K562 (cell line): ENCODE results near the gene MYL4. TPM values are rescaled to one million over a fixed set of nuclear protein-coding genes. Genes with fewer than 3 reads are reported as not detected.

Experiments
- CBFA2T3 ChIP-seq: fragments of 450-650 bp; IDR thresholded peaks from 2 replicates; pipeline ENCODE4 v1.6.1; 2017
- CBX5 ChIP-seq: IDR thresholded peaks from 2 replicates; pipeline ENCODE4 v1.6.1; 2014; ENCODE audit warnings: low read depth, borderline replicate concordance
- CC2D1A ChIP-seq: fragments of 450-650 bp; IDR thresholded peaks from 2 replicates; pipeline ENCODE4 v1.6.1; 2017; ENCODE audit warnings: mild to moderate bottlenecking
- GTF2A2 ChIP-seq: IDR thresholded peaks from 2 replicates; pipeline ENCODE4 v1.6.1; 2016; ENCODE audit warnings: mild to moderate bottlenecking, missing genetic modification characterization, missing compliant biosample characterization
- HDAC6 ChIP-seq: IDR thresholded peaks from 2 replicates; pipeline ENCODE4 v1.6.1; 2012; ENCODE audit warnings: low read depth, mild to moderate bottlenecking, control low read depth, inconsistent platforms, low read length, moderate library complexity
- HIVEP1 ChIP-seq: fragments of 250-450 bp; sonication (Bioruptor Pico); IDR thresholded peaks from 2 replicates; pipeline ENCODE4 v1.4.0; 2020; ENCODE audit warnings: mild to moderate bottlenecking
- IFI16 ChIP-seq: fragments of 250-450 bp; sonication (Bioruptor Pico); IDR thresholded peaks from 2 replicates; pipeline ENCODE4 v2.1.2; 2022; ENCODE audit warnings: mild to moderate bottlenecking, inconsistent platforms
- NCOA1 ChIP-seq: fragments of 450-650 bp; IDR thresholded peaks from 2 replicates; pipeline ENCODE4 v1.6.1; 2016; ENCODE audit warnings: low read depth
- NCOR1 ChIP-seq: fragments of 450-650 bp; IDR thresholded peaks from 2 replicates; pipeline ENCODE4 v1.6.1; 2016; ENCODE audit warnings: mild to moderate bottlenecking, moderate library complexity
- PHB2 ChIP-seq: fragments of 450-650 bp; IDR thresholded peaks from 2 replicates; pipeline ENCODE4 v1.6.1; 2017; ENCODE audit warnings: low read depth
- SMAD3 ChIP-seq: fragments of 450-650 bp; formaldehyde crosslinking; conservative IDR thresholded peaks from 2 replicates; pipeline ENCODE4 v1.4.0; 2020; ENCODE audit warnings: mild to moderate bottlenecking
- SMC3 ChIP-seq: conservative IDR thresholded peaks from 2 replicates; pipeline ENCODE4 v1.6.1; 2011; ENCODE audit warnings: low read depth, low read length, improper control_type of control experiment; ENCODE audit not compliant: insufficient read depth
- ZNF134 ChIP-seq: fragments of 250-450 bp; sonication (Bioruptor Pico); conservative IDR thresholded peaks from 2 replicates; pipeline ENCODE4 v1.4.0; 2020
- ZNF384 ChIP-seq: IDR thresholded peaks from 2 replicates; pipeline ENCODE4 v1.6.1; 2012; ENCODE audit warnings: low read depth, low read length, improper control_type of control experiment
- ZNF41 ChIP-seq: fragments of 250-450 bp; sonication (Bioruptor Pico); conservative IDR thresholded peaks from 2 replicates; pipeline ENCODE4 v1.4.0; 2020; ENCODE audit warnings: mild to moderate bottlenecking
- polyA plus RNA-seq, 8 experiments: library from polyadenylated mRNA; depleted of rRNA in 4 of 8; stranded (reverse) in 5 of 8; unstranded in 3 of 8; fragments of >200 nt; fragmentation: Nextera tagmentation in 2 of 8; fragmentation: Illumina TruSeq in 1 of 8; extraction: Ambion mirVana in 2 of 8; extraction: Trizol in 1 of 8; gene quantifications; 2 replicates each; pipeline versions ENCODE4 v1.2.1 to v1.2.3, GENCODE V29; 2011 to 2014; ENCODE audit warnings: inconsistent platforms in 1 of 8, missing spikeins in 1 of 8
- total RNA-seq, 7 experiments: library from RNA; depleted of rRNA in 6 of 7; stranded (reverse); fragments of >200 nt in 6 of 7; fragmentation: Illumina TruSeq in 2 of 7; extraction: Trizol in 2 of 7; gene quantifications; 2 replicates each; pipeline versions ENCODE4 v1.2.1 to v1.2.3, GENCODE V29; 2011 to 2021; ENCODE audit warnings: low replicate concordance in 1 of 7
- TF ChIP-seq, protein P1 (sequence below): IDR thresholded peaks from 2 replicates; pipeline ENCODE4 v1.6.1; 2016; ENCODE audit warnings: missing genetic modification characterization, missing compliant biosample characterization
- TF ChIP-seq, protein P2 (sequence below): fragments of 450-650 bp; conservative IDR thresholded peaks from 2 replicates; pipeline ENCODE4 v1.6.1; 2016; ENCODE audit warnings: missing genetic modification characterization, low read depth, mild to moderate bottlenecking, control low read depth, missing compliant biosample characterization
- TF ChIP-seq, protein P3 (sequence below): fragments of 450-650 bp; IDR thresholded peaks from 2 replicates; pipeline ENCODE4 v1.6.1; 2016; ENCODE audit warnings: low read depth, mild to moderate bottlenecking, moderate library complexity
- TF ChIP-seq, protein P4 (sequence below): fragments of 250-450 bp; sonication (Bioruptor Pico); IDR thresholded peaks from 2 replicates; pipeline ENCODE4 v1.5.0; 2022; ENCODE audit warnings: mild to moderate bottlenecking
- TF ChIP-seq, protein P5 (sequence below): fragments of 250-450 bp; sonication (Bioruptor Pico); IDR thresholded peaks from 2 replicates; pipeline ENCODE4 v1.8.0; 2021; ENCODE audit warnings: moderate library complexity, mild to moderate bottlenecking, inconsistent platforms
- TF ChIP-seq, protein P6 (sequence below): sonication (generic); formaldehyde crosslinking; IDR thresholded peaks from 2 replicates; pipeline ENCODE4 v1.8.1; 2023; ENCODE audit warnings: mild to moderate bottlenecking, missing genetic modification reagents

Gene MYL4
- total and polyA plus RNA-seq, 9 of the 15 experiments (the other 6 are each of a cell fraction or from before 2014, with no cell fraction given): 117 to 423 (median 221) TPM

DNA sequence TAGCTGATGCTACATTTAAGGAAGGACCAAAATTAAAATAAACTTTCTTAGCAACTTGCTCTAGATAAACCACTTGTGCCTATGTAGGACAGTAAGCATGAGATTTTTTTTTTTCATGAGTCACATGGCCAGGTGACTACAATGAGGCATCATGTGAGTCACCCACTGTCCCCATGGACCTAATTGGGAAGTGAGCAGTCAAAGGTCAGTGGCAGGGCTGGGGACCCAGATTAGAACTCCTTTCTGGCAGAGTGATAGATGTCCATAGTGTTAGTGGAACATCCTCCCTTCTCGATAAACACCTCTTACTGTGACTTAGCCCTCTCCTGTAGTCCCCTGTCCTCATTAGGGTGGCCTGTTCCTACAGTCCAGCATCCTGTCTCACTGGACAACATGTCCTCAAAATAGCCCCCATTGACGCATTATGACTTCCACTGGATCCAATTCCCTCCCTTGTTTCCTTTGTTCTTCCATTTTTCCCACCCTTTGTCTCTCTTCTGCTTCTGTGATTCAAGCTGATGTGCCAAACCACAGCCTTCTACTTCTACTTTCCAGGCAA is 56.9 kb downstream of the MYL4 start (continued):
- TF ChIP-seq, protein P1, sequence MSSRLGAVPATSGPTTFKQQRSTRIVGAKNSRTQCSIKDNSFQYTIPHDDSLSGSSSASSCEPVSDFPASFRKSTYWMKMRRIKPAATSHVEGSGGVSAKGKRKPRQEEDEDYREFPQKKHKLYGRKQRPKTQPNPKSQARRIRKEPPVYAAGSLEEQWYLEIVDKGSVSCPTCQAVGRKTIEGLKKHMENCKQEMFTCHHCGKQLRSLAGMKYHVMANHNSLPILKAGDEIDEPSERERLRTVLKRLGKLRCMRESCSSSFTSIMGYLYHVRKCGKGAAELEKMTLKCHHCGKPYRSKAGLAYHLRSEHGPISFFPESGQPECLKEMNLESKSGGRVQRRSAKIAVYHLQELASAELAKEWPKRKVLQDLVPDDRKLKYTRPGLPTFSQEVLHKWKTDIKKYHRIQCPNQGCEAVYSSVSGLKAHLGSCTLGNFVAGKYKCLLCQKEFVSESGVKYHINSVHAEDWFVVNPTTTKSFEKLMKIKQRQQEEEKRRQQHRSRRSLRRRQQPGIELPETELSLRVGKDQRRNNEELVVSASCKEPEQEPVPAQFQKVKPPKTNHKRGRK: no peak
- TF ChIP-seq, protein P2, sequence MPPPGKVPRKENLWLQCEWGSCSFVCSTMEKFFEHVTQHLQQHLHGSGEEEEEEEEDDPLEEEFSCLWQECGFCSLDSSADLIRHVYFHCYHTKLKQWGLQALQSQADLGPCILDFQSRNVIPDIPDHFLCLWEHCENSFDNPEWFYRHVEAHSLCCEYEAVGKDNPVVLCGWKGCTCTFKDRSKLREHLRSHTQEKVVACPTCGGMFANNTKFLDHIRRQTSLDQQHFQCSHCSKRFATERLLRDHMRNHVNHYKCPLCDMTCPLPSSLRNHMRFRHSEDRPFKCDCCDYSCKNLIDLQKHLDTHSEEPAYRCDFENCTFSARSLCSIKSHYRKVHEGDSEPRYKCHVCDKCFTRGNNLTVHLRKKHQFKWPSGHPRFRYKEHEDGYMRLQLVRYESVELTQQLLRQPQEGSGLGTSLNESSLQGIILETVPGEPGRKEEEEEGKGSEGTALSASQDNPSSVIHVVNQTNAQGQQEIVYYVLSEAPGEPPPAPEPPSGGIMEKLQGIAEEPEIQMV (tag): peak; percentile 51; the same call in 1 of the 2 replicates
- 0 out of 2 replicates have a peak, but pooled peaks have one; percentile 11 for TF ChIP-seq ZNF41
- TF ChIP-seq CBFA2T3: peak; percentile 95
- no peak for TF ChIP-seq SMAD3 (CRISPR knock-in tag)
- 0 out of 2 replicates have a peak, but pooled peaks have one; percentile 11 for TF ChIP-seq HIVEP1 (CRISPR knock-in tag)
- peak; percentile 96 for TF ChIP-seq ZNF384
- no peak for TF ChIP-seq CBX5
- no peak for TF ChIP-seq GTF2A2
- TF ChIP-seq NCOR1: peak; percentile 83
- TF ChIP-seq, protein P3, sequence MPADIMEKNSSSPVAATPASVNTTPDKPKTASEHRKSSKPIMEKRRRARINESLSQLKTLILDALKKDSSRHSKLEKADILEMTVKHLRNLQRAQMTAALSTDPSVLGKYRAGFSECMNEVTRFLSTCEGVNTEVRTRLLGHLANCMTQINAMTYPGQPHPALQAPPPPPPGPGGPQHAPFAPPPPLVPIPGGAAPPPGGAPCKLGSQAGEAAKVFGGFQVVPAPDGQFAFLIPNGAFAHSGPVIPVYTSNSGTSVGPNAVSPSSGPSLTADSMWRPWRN: no peak
- TF ChIP-seq SMC3: no peak
- TF ChIP-seq NCOA1: peak; percentile 74
- TF ChIP-seq ZNF134: 0 out of 2 replicates have a peak, but pooled peaks have one; percentile 16
- peak; percentile 39; the same call in 1 of the 2 replicates for TF ChIP-seq CC2D1A
- no peak for TF ChIP-seq HDAC6
- TF ChIP-seq IFI16 (CRISPR knock-in tag): no peak
- TF ChIP-seq, protein P4, sequence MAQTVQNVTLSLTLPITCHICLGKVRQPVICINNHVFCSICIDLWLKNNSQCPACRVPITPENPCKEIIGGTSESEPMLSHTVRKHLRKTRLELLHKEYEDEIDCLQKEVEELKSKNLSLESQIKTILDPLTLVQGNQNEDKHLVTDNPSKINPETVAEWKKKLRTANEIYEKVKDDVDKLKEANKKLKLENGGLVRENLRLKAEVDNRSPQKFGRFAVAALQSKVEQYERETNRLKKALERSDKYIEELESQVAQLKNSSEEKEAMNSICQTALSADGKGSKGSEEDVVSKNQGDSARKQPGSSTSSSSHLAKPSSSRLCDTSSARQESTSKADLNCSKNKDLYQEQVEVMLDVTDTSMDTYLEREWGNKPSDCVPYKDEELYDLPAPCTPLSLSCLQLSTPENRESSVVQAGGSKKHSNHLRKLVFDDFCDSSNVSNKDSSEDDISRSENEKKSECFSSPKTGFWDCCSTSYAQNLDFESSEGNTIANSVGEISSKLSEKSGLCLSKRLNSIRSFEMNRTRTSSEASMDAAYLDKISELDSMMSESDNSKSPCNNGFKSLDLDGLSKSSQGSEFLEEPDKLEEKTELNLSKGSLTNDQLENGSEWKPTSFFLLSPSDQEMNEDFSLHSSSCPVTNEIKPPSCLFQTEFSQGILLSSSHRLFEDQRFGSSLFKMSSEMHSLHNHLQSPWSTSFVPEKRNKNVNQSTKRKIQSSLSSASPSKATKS (CRISPR knock-in tag): no peak
- TF ChIP-seq, protein P5, sequence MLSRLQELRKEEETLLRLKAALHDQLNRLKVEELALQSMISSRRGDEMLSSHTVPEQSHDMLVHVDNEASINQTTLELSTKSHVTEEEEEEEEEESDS: no peak
- TF ChIP-seq PHB2: no peak
- TF ChIP-seq, protein P6, sequence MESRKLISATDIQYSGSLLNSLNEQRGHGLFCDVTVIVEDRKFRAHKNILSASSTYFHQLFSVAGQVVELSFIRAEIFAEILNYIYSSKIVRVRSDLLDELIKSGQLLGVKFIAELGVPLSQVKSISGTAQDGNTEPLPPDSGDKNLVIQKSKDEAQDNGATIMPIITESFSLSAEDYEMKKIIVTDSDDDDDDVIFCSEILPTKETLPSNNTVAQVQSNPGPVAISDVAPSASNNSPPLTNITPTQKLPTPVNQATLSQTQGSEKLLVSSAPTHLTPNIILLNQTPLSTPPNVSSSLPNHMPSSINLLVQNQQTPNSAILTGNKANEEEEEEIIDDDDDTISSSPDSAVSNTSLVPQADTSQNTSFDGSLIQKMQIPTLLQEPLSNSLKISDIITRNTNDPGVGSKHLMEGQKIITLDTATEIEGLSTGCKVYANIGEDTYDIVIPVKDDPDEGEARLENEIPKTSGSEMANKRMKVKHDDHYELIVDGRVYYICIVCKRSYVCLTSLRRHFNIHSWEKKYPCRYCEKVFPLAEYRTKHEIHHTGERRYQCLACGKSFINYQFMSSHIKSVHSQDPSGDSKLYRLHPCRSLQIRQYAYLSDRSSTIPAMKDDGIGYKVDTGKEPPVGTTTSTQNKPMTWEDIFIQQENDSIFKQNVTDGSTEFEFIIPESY (CRISPR knock-in tag): no peak
